Measurements from ENCODE around the gene GPRIN1. TPM values are rescaled to one million over a fixed set of nuclear protein-coding genes. Genes with fewer than 3 reads are reported as not detected.

GPRIN1 gene
- total and polyA plus RNA-seq, 9 donors = 0.08 to 0.50 (median 0.20) TPM

DNA sequence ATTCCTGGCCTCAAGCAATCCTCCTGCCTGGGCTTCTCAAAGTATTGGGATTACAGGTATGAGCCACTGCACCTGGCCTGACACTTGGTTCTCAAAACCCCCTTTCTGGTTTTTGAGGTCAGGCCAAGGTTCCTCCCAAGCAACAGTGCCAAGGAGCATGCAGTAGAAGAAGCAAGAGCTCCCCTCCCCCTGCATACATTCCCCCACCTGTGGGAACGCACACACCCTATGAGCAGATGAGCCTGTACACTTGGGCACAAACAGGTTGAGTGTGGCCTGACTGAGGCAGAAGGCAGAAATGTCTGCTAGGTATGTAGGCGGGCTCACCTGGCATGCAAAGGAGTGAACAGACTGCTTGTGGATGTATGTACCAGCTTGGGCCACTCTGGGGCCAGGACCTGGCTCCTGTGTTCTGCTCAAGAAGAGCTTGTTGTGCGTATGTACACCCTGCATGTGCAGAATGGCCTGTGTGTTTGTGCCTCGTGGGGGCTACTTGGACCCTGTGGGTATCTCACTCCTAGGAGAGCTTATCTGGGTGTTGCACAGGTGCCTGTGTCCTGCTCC lies 1.7 kb downstream of the GPRIN1 start:
- peaks cover 4% of the 10 kb centered on the region for H3K4me1 ChIP-seq (ENCODE audit: insufficient read depth)
- no peak for DNase-seq
- H3K27me3 ChIP-seq = peaks cover 2% of the 10 kb centered on the region
- WGBS, 3 donors = 90 to 93% (median 90%) methylated on average over 3 to 4 of the region's 4 CpGs
- H3K4me3 ChIP-seq = no peak overlapping the region
- no peaks in the 10 kb centered on the region for H3K36me3 ChIP-seq
- TF ChIP-seq EP300 (IDR thresholded peaks at IDR 0.05) = no peak
- TF ChIP-seq POLR2A (IDR thresholded peaks at IDR 0.05) = no peak
- TF ChIP-seq, protein P1, sequence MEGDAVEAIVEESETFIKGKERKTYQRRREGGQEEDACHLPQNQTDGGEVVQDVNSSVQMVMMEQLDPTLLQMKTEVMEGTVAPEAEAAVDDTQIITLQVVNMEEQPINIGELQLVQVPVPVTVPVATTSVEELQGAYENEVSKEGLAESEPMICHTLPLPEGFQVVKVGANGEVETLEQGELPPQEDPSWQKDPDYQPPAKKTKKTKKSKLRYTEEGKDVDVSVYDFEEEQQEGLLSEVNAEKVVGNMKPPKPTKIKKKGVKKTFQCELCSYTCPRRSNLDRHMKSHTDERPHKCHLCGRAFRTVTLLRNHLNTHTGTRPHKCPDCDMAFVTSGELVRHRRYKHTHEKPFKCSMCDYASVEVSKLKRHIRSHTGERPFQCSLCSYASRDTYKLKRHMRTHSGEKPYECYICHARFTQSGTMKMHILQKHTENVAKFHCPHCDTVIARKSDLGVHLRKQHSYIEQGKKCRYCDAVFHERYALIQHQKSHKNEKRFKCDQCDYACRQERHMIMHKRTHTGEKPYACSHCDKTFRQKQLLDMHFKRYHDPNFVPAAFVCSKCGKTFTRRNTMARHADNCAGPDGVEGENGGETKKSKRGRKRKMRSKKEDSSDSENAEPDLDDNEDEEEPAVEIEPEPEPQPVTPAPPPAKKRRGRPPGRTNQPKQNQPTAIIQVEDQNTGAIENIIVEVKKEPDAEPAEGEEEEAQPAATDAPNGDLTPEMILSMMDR (IDR thresholded peaks at IDR 0.05) = no peak
- no peak overlapping the region for H3K27ac ChIP-seq
- H3K9me3 ChIP-seq = no peaks in the 10 kb centered on the region
- intact Hi-C loops (cut with DNase I) = no loop called here

DNA sequence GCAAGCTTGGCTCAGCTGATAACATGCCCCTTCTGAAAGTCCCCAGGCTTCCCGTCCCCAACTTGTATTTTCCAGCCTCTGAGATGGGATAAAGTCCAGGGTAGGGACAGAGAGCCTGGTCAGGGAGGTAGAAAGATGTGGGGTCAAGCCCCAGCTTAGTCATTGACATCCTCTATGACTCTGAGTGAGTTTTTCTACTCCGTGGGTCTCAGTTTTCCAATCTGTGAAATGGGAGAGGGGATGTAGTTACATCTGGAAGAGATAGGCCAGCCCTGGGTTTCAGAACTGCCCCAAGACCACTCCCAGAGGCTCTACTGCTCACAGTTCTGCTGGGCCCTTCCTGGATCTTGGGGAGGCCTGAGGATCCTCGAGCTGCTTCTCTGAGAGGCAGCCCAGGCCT lies 3.1 kb downstream of the GPRIN1 start:
- Histone ChIP-seq H3K9me3 (no peaks in the 10 kb centered on the region), H3K27ac (no peak overlapping the region), H3K4me3 (no peak overlapping the region), H3K4me1 (ENCODE audit: insufficient read depth) (peaks cover 4% of the 10 kb centered on the region), H3K27me3 (peaks cover 2% of the 10 kb centered on the region), H3K36me3 (no peaks in the 10 kb centered on the region)
- WGBS, 3 donors = 83 to 86% (median 85%) methylated on average over 3 of the region's 3 CpGs
- TF ChIP-seq POLR2A (IDR thresholded peaks at IDR 0.05) (no peak), EP300 (IDR thresholded peaks at IDR 0.05) (no peak)
- TF ChIP-seq, protein P1 (IDR thresholded peaks at IDR 0.05) = no peak
- intact Hi-C loops (cut with DNase I) = no loop called here
- no peak for DNase-seq

DNA sequence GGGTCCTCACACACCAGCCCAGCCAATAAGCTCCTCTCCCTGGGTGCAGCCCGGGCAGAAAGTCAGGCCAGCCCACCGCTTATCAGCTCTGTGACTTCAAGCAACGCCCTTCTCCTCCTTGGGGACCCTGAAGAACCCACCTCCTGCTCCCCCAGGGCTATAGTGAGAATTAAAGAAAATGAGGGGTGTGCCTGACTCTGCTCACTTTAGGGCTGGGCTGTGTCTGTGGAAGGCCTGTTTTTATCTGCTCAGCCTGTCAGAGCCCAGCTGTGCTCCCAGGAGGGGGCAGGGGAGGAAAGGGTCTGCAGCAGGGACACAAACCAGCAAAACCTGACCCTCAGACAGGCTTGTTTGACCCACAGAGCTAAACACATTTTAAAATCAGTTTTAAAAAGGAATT lies 3.9 kb downstream of the GPRIN1 start:
- no peak for DNase-seq
- Histone ChIP-seq H3K27me3 (peaks cover 2% of the 10 kb centered on the region), H3K4me1 (ENCODE audit: insufficient read depth) (peaks cover 4% of the 10 kb centered on the region), H3K27ac (no peak overlapping the region), H3K36me3 (no peaks in the 10 kb centered on the region), H3K9me3 (no peaks in the 10 kb centered on the region), H3K4me3 (no peak overlapping the region)
- intact Hi-C loops (cut with DNase I) = no loop called here
- TF ChIP-seq, protein P1 (IDR thresholded peaks at IDR 0.05) = no peak
- TF ChIP-seq EP300 (IDR thresholded peaks at IDR 0.05) (no peak), POLR2A (IDR thresholded peaks at IDR 0.05) (no peak)
- WGBS, 3 donors = 36 to 43% (median 37%) methylated on average over 3 of the region's 3 CpGs

DNA sequence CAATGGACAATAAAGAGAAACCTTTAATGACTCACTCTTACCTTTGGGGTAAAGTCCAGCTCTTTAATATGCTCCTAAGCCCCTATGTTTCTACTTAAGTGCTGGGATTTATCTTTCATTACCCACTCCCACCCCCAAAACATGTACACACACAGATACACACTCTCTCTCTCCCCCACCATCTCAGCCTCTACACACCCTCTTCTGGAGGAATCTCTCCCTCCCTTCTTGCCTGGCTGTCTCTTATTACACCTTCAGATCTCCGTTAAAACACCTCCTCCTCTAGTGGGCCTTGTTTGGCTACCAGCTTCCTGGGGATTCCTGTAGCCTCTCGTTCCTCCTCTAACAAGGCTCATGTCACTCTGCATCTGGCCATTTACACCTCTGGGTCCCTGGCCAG lies 6.9 kb downstream of the GPRIN1 start:
- Histone ChIP-seq H3K9me3 (no peaks in the 10 kb centered on the region), H3K27me3 (no peaks in the 10 kb centered on the region), H3K4me1 (ENCODE audit: insufficient read depth) (no peaks in the 10 kb centered on the region), H3K36me3 (no peaks in the 10 kb centered on the region), H3K4me3 (no peak overlapping the region), H3K27ac (no peak overlapping the region)
- intact Hi-C loops (cut with DNase I) = no loop called here
- WGBS, 3 donors = 16 to 25% (median 19%) methylated on average over 2 of the region's 2 CpGs
- TF ChIP-seq POLR2A (IDR thresholded peaks at IDR 0.05) (no peak), EP300 (IDR thresholded peaks at IDR 0.05) (no peak)
- TF ChIP-seq, protein P1 (IDR thresholded peaks at IDR 0.05) = no peak
- DNase-seq = no peak
